Measurements from ENCODE around the gene ADTRP.

- TF ChIP-seq CTCF (IDR thresholded peaks at IDR 0.05 in 8 of 11, conservative IDR thresholded peaks at IDR 0.05 in 3 of 11) (no peak), POLR2A (IDR thresholded peaks at IDR 0.05) (no peak)
Measured at GRCh38 chr6:11766043-11766442, 12.6 kb downstream of the ADTRP start.
